LNCAP (cell line): ENCODE measurements around the gene ALOX5AP.

ENCODE experiments used
- CTCF ChIP-seq: fragments of 450-650 bp; IDR thresholded peaks from 2 replicates; pipeline ENCODE4 v1.5.1; 2017; ENCODE audit warnings: mild to moderate bottlenecking

Gene ALOX5AP

GRCh38 chr13:30791354-30792001 is 56.1 kb downstream of the ALOX5AP start:
- TF ChIP-seq CTCF, result no peak

- no peak for TF ChIP-seq CTCF
Observed at GRCh38 chr13:30792285-30793000, 57.1 kb downstream of the ALOX5AP start.

GRCh38 chr13:30796132-30796572 is 60.8 kb downstream of the ALOX5AP start:
- no peak for TF ChIP-seq CTCF

- TF ChIP-seq CTCF, result no peak
Observed at GRCh38 chr13:30796631-30797601, 61.6 kb downstream of the ALOX5AP start.

GRCh38 chr13:30797847-30798535 is 62.6 kb downstream of the ALOX5AP start:
- no peak for TF ChIP-seq CTCF

- TF ChIP-seq CTCF, result no peak
Observed at GRCh38 chr13:30798776-30799355, 63.5 kb downstream of the ALOX5AP start.

GRCh38 chr13:30799356-30799824 is 64.0 kb downstream of the ALOX5AP start:
- no peak for TF ChIP-seq CTCF
